ENCODE data around the gene VPS33A.
"Not testable (repeated sequence)": the region's sequence is repeated elsewhere in the genome, so short reads cannot be mapped to it uniquely, and the experiment has no call there.

Gene VPS33A

DNA sequence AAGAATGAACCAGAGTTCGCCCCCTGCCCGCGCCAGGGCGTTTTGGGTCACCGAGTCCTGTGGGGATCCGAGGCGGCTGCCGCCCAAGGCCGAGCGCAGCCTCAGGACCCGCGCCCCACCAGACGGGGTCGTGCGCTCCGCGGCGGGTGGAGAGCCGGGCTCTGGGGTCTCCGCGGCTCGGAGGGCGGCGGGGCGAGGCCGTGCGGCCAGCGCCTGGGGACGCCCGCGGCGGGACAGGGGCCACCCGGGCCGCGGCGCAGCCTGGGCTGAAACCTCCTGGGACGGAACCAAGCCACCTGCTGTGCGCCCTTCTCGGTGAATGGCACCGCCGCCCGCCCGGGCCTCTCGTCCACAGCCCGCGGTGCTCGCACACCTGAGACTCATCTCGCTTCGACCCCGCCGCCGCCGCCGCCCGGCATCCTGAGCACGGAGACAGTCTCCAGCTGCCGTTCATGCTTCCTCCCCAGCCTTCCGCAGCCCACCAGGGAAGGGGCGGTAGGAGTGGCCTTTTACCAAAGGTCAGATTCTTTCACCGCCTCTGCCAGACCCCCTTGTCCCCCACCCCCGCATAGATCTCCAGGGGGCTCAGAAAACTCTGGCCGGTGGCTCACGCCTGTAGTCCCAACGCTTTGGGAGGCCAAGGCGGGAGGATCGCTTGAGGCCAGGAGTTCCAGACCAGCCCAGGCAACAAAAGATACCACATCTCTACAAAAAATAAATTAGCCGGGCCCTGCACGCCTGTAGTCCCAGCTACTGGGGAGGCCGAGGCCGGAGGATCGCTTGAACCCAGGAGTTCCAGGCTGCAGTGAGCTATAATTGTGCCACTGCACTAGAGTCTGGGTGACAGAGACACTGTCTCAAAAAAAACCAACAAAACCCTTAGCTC lies 61.9 kb downstream of the VPS33A start:
- no peak for DNase-seq (ENCODE audit: low read depth)

GRCh38 chr12:122203301-122204166 lies 62.8 kb downstream of the VPS33A start, which contains the start of gene B3GNT4:
B3GNT4 (plus strand) TSS chr12:122203709; CDS start chr12:122204619, 910 bp downstream.
- DNase-seq (ENCODE audit: low read depth) = peak; percentile 53

DNA sequence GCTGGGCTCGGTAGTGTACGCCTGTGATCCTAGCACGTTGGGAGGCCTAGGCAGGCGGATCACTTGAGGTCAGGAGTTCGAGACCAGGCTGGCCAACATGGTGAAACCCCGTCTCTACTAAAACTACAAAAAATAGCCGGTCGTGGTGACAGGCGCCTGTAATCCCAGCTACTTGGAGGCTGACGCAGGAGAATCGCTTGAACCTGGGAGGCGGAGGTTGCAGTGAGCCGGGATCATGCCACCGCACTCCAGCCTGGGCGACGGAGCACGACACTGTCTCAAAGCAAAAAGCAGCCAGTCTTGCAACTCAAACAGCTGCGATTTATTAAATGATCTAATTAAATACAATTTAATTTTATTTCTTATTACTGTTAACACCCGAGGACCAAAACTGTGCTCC lies 63.5 kb downstream of the VPS33A start:
- DNase-seq (ENCODE audit: low read depth) = not testable (repeated sequence)

DNA sequence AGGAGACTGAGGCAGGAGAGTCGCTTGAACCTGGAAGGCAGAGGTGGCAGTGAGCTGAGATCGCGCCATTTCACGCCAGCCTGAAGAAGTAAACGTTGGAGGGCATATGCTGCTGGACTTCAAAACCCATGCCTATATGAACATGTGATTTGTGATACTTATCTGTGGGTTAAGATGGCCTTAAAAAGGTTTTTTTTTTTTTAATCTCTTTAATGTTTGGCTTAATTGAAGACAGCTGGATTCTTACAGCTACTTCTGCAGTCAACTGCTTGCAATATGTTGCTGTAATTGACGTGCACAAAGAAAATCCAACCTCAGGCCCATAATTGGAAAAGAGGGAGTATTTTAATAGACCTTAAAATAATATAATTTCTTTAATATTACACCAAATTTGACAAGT lies 64.3 kb downstream of the VPS33A start:
- DNase-seq (ENCODE audit: low read depth) = no peak

DNA sequence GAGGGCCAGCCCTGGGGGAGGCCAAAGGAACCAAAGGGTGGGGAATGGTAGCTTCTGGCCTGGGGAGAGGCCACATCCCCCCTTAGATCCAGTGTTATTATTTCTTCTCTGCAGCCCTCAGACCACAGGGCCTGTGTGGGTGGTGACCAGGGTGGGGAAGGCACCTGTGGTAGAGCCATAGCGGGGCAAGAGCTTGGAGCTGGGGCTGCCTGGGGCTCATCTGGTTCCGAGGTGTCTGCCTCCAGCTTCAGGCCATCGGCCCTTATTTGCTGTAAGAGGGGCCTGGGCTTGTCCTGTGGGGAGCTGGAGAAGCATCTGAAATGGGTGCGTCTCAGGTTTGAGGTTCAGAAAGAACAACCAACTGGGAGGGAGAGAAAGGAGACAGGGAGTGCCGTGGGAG lies 64.9 kb downstream of the VPS33A start:
- DNase-seq (ENCODE audit: low read depth) = no peak

GRCh38 chr12:122200541-122201175 lies 65.6 kb downstream of the VPS33A start:
- no peak for DNase-seq (ENCODE audit: low read depth)

- no peak for DNase-seq (ENCODE audit: low read depth)
Measured at GRCh38 chr12:122199484-122200355, 66.6 kb downstream of the VPS33A start.

DNA sequence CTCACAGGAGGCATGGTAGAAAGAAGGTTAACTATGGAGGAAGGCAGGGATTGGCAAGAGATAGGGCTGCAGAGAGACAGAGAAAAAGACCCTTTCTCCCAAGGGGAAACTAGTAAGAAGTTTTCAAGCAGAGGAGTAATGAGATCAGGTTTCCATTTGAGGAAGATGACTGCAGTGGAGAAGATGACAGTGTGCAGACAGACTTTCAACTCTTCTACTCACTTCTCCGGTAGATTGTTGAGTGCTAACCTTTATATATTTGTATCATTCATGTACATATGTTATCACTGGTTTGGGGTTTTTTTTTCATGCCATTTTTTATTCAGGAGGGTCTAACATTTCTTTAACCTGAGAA lies 68.7 kb downstream of the VPS33A start:
- DNase-seq (ENCODE audit: low read depth) = no peak

- DNase-seq (ENCODE audit: low read depth) = no peak
Measured at GRCh38 chr12:122195405-122195804, 70.9 kb downstream of the VPS33A start.

DNA sequence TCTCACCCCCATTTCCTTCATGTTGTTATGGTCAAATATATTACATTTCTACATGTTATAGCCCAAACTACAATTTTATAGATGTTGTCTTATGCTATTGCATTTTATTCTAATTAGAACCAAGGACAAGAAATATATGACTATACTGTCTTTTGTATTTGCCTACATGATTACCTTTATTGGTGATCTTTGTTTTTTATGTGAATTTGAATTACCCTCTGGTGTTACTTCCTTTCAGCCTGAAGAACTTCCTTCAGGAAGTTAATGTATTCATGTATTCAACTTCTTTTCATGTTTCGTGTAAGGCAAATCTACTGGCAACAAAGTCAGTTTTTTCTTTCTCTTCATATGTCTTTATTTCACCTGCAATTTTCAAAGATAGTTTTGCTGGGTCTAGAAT lies 71.5 kb downstream of the VPS33A start:
- DNase-seq (ENCODE audit: low read depth) = no peak

DNA sequence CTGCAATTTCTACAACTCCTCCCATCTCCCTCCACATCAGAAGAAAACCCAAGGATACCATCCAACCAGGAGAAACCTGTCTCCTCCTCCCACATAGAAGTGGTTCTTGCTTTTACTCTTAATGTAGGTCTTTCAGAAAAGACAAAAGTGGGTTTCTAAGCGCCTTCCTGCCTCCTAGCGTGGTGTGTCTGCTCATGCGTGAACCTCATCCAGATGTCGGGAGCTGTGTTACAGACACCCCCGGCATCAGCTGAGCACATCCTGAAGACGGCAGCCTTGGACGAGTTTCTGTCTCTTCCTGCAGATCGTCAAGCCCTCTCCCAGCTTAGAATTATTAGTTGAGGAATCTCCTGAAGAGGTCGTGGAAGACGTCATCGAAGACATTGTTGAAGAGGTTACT lies 73.9 kb downstream of the VPS33A start:
- no peak for DNase-seq (ENCODE audit: low read depth)

- peak; percentile 54 for DNase-seq (ENCODE audit: low read depth)
Measured at GRCh38 chr12:122190842-122191668, 75.2 kb downstream of the VPS33A start.

- DNase-seq (ENCODE audit: low read depth) = no peak
Measured at GRCh38 chr12:122189626-122190475, 76.4 kb downstream of the VPS33A start.

DNA sequence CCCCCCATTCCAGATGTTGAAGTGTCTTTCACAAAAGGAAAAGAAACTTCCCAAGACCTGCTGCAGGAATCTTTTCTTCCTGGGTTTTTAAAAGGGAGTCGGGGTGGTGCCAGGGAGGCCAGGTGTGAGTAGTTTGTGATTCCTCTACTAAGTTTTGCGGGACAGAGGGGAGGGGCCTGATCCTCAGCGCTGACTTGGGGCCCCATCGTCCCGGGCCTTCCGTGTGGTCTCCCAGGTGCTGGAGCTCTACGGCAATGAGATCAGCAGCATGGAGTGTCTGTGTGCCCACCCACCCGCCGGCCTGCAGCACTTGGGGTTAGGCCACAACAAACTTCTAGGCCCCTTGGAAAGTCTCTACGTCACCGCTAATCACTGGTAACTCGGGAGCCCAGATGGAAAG lies 78.8 kb downstream of the VPS33A start:
- no peak for DNase-seq (ENCODE audit: low read depth)

GRCh38 chr12:122185494-122186082 lies 80.7 kb downstream of the VPS33A start:
- no peak for DNase-seq (ENCODE audit: low read depth)

DNA sequence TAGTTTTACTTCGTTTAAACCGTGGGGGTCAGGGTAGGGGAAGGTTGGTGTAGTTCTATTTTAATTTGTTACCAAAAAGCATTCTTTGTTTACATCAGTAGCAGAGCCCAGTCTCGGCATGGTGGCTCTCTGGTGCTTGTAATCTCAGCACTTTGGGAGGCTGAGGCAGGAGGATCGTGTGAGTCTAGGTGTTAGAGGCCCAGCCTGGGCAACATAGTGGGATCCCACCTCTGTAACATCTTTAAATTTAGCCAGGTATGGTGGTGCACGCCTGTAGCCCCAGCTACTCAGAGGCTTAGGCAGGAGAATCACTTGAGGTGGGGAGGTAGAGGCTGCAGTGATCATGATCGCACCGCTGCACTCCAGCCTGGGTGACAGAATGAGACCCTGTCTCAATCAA lies 81.2 kb downstream of the VPS33A start:
- DNase-seq (ENCODE audit: low read depth) = no peak

- DNase-seq (ENCODE audit: low read depth) = no peak
Measured at GRCh38 chr12:122184517-122184916, 81.8 kb downstream of the VPS33A start.

DNA sequence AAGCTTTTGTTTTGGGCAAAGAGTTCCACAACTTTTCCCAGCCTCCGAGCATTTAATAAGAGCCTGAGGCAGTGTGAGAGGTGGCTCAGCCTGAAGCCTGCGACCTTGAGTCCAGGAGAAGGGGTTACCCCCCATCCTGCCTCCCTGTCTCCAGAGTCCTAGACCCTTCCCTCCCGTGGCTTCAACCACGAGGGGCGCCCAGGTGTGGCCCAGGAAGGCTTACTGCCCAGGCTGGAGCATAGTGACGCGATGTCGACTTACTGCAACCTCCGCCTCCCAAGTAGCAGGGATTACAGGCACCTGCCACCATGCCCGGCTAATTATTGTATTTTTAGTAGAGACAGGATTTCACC lies 82.7 kb downstream of the VPS33A start:
- no peak for DNase-seq (ENCODE audit: low read depth)

DNA sequence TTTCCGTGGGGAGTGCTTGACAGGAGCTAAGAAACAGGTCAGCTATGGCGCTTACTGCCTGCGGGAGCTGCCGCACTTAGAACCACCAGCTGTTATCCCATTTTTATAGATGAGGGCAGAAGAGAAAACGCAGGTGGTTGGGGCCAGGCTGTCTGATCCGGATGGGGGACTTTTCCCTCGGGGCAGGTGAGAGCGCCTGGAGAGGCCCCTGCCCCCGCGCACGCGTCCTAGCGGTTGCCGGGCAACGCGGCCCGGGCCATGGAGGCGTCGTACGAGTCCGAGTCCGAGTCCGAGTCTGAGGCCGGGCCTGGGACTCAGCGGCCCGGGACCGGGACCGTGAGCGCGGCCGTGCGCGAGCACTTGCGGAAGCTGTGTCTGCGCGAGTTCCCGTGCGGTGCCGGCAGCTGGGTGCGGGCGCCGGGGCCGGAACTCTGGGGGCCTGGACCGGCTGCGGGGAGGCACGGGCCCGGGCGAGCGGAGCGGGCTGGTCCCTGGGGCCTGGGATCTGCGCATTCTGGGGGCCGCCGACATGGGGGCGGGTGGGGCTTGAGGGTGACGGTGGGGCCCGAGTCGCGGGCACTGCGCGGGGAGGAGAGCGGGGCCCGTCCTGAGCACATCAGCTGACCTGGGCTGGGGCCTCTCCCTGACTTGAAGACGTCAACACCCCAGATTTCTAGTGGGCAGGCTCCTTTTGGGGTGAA lies 83.3 kb downstream of the VPS33A start, which contains the start of gene LRRC43:
Gene LRRC43, plus strand, starts transcription at position 237 of the 701 bp plus-strand sequence. Its CDS starts 22 bp downstream, at position 259.
- DNase-seq (ENCODE audit: low read depth) = peak; percentile 15
